Naive thymus-derived CD4-positive, alpha-beta T cell (primary cell): ENCODE results near the gene WDR93. TPM values are rescaled to one million over a fixed set of nuclear protein-coding genes. Genes with fewer than 3 reads are reported as not detected.
A peak's percentile ranks its signal among the peaks of the same experiment; 100 is the strongest.

Source experiments
- ATAC-seq: fragments of 150-1000 bp; cut with Tn5 transposase; 2 replicates; pipeline ENCODE4 v1.10.0; 2021; ENCODE audit warnings: mild to moderate bottlenecking, moderate library complexity
- CTCF ChIA-PET: fragments of 350-600 bp; sonication (Branson Sonifier 250); formaldehyde crosslinking; loops from one replicate; lab custom pipeline; 2021; ENCODE audit warnings: antibody characterized with exemption; lab: Charles Lee
- POLR2A ChIA-PET: fragments of 350-600 bp; sonication (Branson Sonifier 250); formaldehyde crosslinking; loops from one replicate; lab custom pipeline; 2021; ENCODE audit warnings: antibody characterized with exemption, inconsistent platforms; lab: Charles Lee
- DNase-seq, 9 donors: peaks; one replicate each; pipeline versions ENCODE4 v3.0.0 to v3.0.0-alpha.2; 2020 to 2022; ENCODE audit warnings: mixed read lengths in 1 of 9
- H3K27ac ChIP-seq: one replicate; pipeline ENCODE4 v1.7.0; 2013; ENCODE audit warnings: mild to moderate bottlenecking, low read depth, low read length, moderate library complexity
- H3K27me3 ChIP-seq, 2 donors: one replicate each; pipeline ENCODE4 v1.7.0; 2013; ENCODE audit warnings: low read length in 2 of 2, mild to moderate bottlenecking in 2 of 2, moderate library complexity in 2 of 2; ENCODE audit not compliant: control insufficient read depth in 2 of 2, insufficient read depth in 2 of 2
- H3K36me3 ChIP-seq, 3 experiments: 1 replicate in 2 of 3; 2 replicates in 1 of 3; pipeline ENCODE4 v1.7.0; 2013; ENCODE audit warnings: low read length in 3 of 3, mild to moderate bottlenecking in 3 of 3, moderate library complexity in 1 of 3; ENCODE audit not compliant: insufficient read depth in 3 of 3, control insufficient read depth in 2 of 3
- H3K4me1 ChIP-seq, 2 donors: one replicate each; pipeline ENCODE4 v1.7.0; 2013; ENCODE audit warnings: low read length in 2 of 2, mild to moderate bottlenecking in 2 of 2, moderate library complexity in 1 of 2; ENCODE audit not compliant: control insufficient read depth in 2 of 2, insufficient read depth in 2 of 2
- H3K4me3 ChIP-seq: 2 replicates; pipeline ENCODE4 v1.7.0; 2013; ENCODE audit warnings: mild to moderate bottlenecking, low read length
- H3K9me3 ChIP-seq, 3 experiments: 1 replicate in 2 of 3; 2 replicates in 1 of 3; pipeline ENCODE4 v1.7.0; 2013; ENCODE audit warnings: low read length in 3 of 3; ENCODE audit not compliant: control insufficient read depth in 2 of 3
- H3K27ac Mint-ChIP-seq, 9 donors: one replicate each; pipeline ENCODE4 v1.8.0; 2020 to 2022; ENCODE audit warnings: mixed read lengths in 9 of 9, mild to moderate bottlenecking in 8 of 9, moderate library complexity in 5 of 9, inconsistent platforms in 2 of 9
- H3K27me3 Mint-ChIP-seq, 5 donors: one replicate each; pipeline ENCODE4 v1.8.0; 2021 to 2022; ENCODE audit warnings: mixed read lengths in 5 of 5, mild to moderate bottlenecking in 1 of 5
- H3K36me3 Mint-ChIP-seq, 5 donors: one replicate each; pipeline ENCODE4 v1.8.0; 2020 to 2022; ENCODE audit warnings: mixed read lengths in 5 of 5, mild to moderate bottlenecking in 3 of 5, inconsistent platforms in 1 of 5
- H3K4me1 Mint-ChIP-seq, 7 donors: one replicate each; pipeline ENCODE4 v1.8.0; 2020 to 2022; ENCODE audit warnings: mixed read lengths in 7 of 7, mild to moderate bottlenecking in 3 of 7, inconsistent platforms in 1 of 7
- H3K4me3 Mint-ChIP-seq, 10 donors: one replicate each; pipeline ENCODE4 v1.8.0; 2020 to 2022; ENCODE audit warnings: mild to moderate bottlenecking in 10 of 10, mixed read lengths in 10 of 10, moderate library complexity in 6 of 10, inconsistent platforms in 2 of 10
- H3K9me3 Mint-ChIP-seq, 11 donors: one replicate each; pipeline ENCODE4 v1.8.0; 2020 to 2022; ENCODE audit warnings: mixed read lengths in 11 of 11, mild to moderate bottlenecking in 4 of 11, inconsistent platforms in 1 of 11, moderate library complexity in 1 of 11
- intact Hi-C, 2 donors: fragments of 100-400 bp; cut with micrococcal nuclease; formaldehyde crosslinking; loops; one replicate each; pipeline ENCODE4 v1.15.1; 2023
- polyA plus RNA-seq, 2 donors: library from polyadenylated mRNA; unstranded; fragments of 300-500 nt; fragmentation: Illumina TruSeq; gene quantifications; one replicate each; pipeline ENCODE4 v1.2.3, GENCODE V29; 2021
- total RNA-seq, 6 experiments: library from RNA in 5 of 6; stranded (reverse) in 5 of 6; gene quantifications; 1 replicate in 5 of 6; 2 replicates in 1 of 6; pipeline ENCODE4 v1.2.3 and lab custom pipeline; 2021 to 2026

The WDR93 gene
- total RNA-seq (under 1 TPM in 1 of 5 experiments, not detected in 4; 0.27 TPM), polyA plus RNA-seq (not detected), total RNA-seq (lab: John Stamatoyannopoulos, UW) (not detected)

DNA sequence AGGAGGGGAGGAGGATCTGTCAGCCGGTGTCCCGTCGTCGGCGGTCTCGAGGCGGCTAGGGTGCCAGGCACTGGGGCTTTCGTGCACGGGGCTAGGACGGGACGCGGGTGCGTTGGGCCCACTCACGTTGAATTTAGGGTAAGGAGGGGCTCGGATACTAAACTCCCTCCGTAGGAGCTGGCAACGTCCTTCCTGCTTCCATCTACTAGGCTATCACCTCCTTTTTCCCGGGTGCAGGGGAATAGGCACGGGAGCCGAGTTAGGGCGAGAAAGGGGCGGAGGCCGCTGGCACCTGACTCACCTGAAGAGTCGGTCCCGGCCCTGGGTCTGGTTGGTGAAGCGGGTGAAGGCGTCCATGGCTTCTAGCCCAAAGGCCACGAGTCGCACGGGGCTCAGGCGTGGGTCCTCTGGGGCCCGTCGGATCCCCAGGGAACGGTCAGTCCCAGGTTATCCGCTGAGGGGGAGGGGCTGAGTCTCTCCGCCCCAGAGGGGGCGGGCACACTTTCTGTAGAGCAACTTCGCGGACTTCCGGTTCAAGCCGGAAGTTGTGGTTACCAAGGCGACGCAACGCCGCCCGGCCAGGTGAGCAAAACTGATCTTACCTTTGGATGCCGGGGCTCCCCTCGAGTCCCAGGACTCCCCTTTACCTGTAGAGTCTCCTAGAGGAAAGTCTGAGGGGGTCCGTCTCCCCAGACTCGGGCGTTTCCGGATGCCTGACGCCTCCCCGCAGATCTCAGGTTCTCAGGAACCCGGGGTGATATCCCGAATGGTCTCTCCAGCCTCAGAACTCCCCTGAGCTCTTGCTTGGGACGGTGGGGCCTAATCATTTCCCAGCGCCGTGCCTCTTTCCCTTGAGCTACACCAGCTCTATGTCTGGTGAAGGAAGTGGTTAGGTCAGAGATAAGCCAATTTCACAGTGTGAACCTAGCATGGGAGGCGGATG is at the start of gene WDR93, which contains the start of gene PEX11A:
Gene WDR93, plus strand, starts transcription at position 536 of the 943 bp plus-strand sequence. CDS start 10,936 bp downstream, outside the sequence.
Gene PEX11A, minus strand, starts transcription at position 479 of the 943 bp plus-strand sequence. Its CDS starts 122 bp downstream, at position 357.
- H3K9me3 ChIP-seq: no peaks in the 10 kb centered on the region
- Mint-ChIP-seq H3K27ac (peak within 1 kb of the TSS; percentile 74 to 93 (median 89)), H3K4me3 (peak within 1 kb of the TSS; percentile 78 to 94 (median 92)), H3K4me1 (peaks cover 13 to 24% (median 15%) of the 10 kb centered on the region in 7 donors), H3K36me3 (peaks cover 0 to 11% (median 2%) of the 10 kb centered on the region in 5 donors), H3K27me3 (peaks cover 0 to 11% (median 0%) of the 10 kb centered on the region in 5 donors), H3K9me3 (peaks cover 0 to 4% (median 0%) of the 10 kb centered on the region in 11 donors)
- H3K27me3 ChIP-seq: no peaks in the 10 kb centered on the region
- no peaks in the 10 kb centered on the region for H3K36me3 ChIP-seq
- ChIA-PET POLR2A (interaction anchor here (0.9 kb wide), 1 partner anchor 9 kb away, joined by 3 read pairs; no protein-coding TSS in a partner anchor), CTCF (no interaction called here)
- peak within 1 kb of the TSS; percentile 92 for H3K4me3 ChIP-seq
- peak within 1 kb of the TSS; percentile 56 for H3K27ac ChIP-seq
- DNase-seq: peak; percentile 59 to 80 (median 74)
- H3K4me1 ChIP-seq: peaks cover 0 to 3% of the 10 kb centered on the region in 2 donors
- intact Hi-C loops: loop anchor here (1.0 to 2.0 kb wide), 4 partner anchors 115 to 204 kb away; partner anchors contain the start of genes TICRR (in 2 of the 2) and AP3S2 (in 1 of the 2)
- peak; percentile 93 for ATAC-seq

DNA sequence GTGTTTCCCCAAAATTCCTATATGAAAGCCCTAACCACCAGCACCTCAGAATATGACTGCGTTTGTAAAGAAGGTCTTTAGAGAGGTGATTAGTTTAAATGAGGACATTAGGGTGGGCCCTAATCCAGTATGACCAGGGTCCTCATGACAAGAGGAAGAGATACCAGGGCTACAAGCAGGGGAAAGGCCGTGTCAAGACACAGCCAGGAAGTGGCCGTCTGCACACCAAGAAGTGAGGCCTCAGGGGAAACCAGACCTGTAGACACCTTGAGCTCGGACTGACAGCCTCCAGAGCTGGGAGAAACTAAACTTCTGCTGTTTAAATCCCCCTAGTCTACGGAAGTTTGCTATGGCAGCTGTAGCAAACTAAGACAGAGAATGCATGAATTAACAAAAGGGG is 49.6 kb upstream of the WDR93 start:
- no peaks in the 10 kb centered on the region for H3K4me1 Mint-ChIP-seq
- intact Hi-C loops: no loop called here
- Histone ChIP-seq H3K9me3 (no peaks in the 10 kb centered on the region), H3K27me3 (no peaks in the 10 kb centered on the region), H3K27ac (no peak overlapping the region), H3K4me3 (no peak overlapping the region), H3K36me3 (no peaks in the 10 kb centered on the region), H3K4me1 (no peaks in the 10 kb centered on the region)
- no peaks in the 10 kb centered on the region for H3K36me3 Mint-ChIP-seq
- H3K4me3 Mint-ChIP-seq: no peak overlapping the region
- peaks cover 0 to 5% (median 0%) of the 10 kb centered on the region in 5 donors for H3K27me3 Mint-ChIP-seq
- DNase-seq: no peak
- H3K9me3 Mint-ChIP-seq: peaks cover 0 to 2% (median 0%) of the 10 kb centered on the region in 11 donors
- ATAC-seq: no peak
- H3K27ac Mint-ChIP-seq: no peak overlapping the region
- ChIA-PET POLR2A (no interaction called here), CTCF (no interaction called here)

DNA sequence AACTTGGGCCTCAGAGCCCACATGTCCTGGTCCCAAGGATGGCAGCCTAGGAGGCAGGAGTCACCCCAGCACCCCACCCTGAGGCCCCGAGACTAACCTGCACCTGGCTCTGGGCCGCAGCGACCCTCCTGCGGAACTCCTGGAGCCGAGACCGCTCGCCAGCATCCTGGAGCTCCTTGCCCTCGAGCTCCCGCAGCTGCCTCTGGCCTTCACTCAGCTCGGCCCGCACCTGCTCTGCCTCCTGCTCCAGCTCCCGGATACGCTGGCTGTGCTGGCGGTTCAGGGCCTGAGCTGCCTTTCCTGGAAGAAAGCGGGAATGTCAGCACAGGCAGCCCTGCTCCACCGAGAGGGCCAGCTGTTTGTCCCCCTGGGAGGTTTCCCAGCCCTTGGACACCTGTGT is 48.5 kb upstream of the WDR93 start:
- ATAC-seq (no peak), DNase-seq (peak in 1 of 9 donors; percentile 7)
- Histone ChIP-seq H3K9me3 (no peaks in the 10 kb centered on the region), H3K4me1 (no peaks in the 10 kb centered on the region), H3K27ac (no peak overlapping the region), H3K4me3 (no peak overlapping the region), H3K27me3 (no peaks in the 10 kb centered on the region), H3K36me3 (no peaks in the 10 kb centered on the region)
- peaks cover 0 to 2% (median 0%) of the 10 kb centered on the region in 11 donors for H3K9me3 Mint-ChIP-seq
- H3K27ac Mint-ChIP-seq: no peak overlapping the region
- peaks cover 0 to 2% (median 0%) of the 10 kb centered on the region in 7 donors for H3K4me1 Mint-ChIP-seq
- intact Hi-C loops: no loop called here
- H3K27me3 Mint-ChIP-seq: peaks cover 0 to 9% (median 0%) of the 10 kb centered on the region in 5 donors
- ChIA-PET CTCF (no interaction called here), POLR2A (no interaction called here)
- no peak overlapping the region for H3K4me3 Mint-ChIP-seq
- H3K36me3 Mint-ChIP-seq: no peaks in the 10 kb centered on the region

DNA sequence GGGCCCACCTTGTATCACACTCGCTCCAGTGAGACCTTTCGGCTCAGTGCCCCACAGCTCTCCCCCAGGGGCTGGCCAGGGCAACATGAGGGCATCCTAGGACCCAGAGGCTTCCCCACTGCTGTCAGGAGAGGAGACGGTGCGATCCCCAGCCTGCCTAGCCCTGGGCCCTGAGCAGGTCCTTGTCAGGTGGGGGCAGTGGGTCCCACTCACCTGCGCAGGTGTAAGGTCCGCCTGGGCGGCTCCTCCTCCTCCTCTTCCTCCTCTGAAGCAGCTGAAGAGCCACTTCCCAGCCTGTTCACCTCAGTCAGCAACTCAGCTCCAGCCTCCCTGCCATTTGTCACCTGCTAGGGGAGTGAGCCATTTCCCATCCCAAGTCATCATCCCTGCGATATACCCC is 44.9 kb upstream of the WDR93 start:
- intact Hi-C loops: no loop called here
- Histone ChIP-seq H3K4me1 (no peaks in the 10 kb centered on the region), H3K27me3 (no peaks in the 10 kb centered on the region), H3K4me3 (no peak overlapping the region), H3K9me3 (no peaks in the 10 kb centered on the region), H3K36me3 (no peaks in the 10 kb centered on the region), H3K27ac (no peak overlapping the region)
- no peak for DNase-seq
- Mint-ChIP-seq H3K27ac (no peak overlapping the region), H3K36me3 (no peaks in the 10 kb centered on the region), H3K4me1 (peaks cover 0 to 4% (median 0%) of the 10 kb centered on the region in 7 donors), H3K4me3 (no peak overlapping the region), H3K9me3 (peaks cover 0 to 3% (median 0%) of the 10 kb centered on the region in 11 donors), H3K27me3 (peaks cover 0 to 16% (median 0%) of the 10 kb centered on the region in 5 donors)
- CTCF ChIA-PET: interaction anchor here (1.0 kb wide), 1 partner anchor 12 kb away, joined by 3 read pairs; no protein-coding TSS in a partner anchor
- ATAC-seq: no peak
- POLR2A ChIA-PET: no interaction called here

DNA sequence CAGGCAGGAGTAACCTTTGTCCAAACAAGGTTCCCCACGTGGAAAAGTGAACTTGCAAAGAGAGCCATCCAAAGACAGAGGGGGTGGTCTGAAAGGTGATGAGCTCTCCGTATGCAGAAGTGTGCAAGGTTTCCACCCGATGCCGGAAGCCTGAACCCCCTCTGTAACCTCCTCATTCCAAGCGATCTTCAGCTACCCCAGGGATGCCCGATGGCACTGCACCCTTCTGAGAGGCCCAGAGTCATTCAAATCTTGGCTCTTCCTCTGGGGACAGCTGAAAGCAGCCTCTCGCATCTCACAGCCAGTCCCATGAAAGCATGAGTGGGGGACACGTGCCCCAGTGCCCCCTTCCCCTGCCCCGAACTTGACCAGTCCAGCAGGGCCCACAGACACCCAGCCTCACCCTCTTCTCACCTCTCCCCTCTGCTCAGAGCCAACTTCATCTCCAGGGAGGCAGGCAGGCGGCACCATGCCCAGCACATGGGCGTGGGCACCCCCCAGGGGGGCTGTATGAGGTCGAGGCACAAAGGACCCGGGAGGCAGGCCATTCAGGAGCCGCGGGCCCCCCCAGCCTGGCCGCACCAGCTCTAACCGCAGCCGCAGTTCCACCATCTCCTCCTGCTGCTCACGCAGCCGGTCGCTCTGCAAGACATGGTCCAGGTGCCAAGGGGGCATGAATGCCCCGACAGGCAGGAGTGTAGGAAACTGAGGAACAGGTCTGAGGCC is 44.0 kb upstream of the WDR93 start:
- no peak overlapping the region for H3K4me3 Mint-ChIP-seq
- ChIA-PET POLR2A (no interaction called here), CTCF (interaction anchor here (1.0 kb wide), 1 partner anchor 11 kb away, joined by 3 read pairs; no protein-coding TSS in a partner anchor)
- H3K27me3 Mint-ChIP-seq: peaks cover 0 to 18% (median 0%) of the 10 kb centered on the region in 5 donors
- ATAC-seq (no peak), DNase-seq (no peak)
- Histone ChIP-seq H3K27ac (no peak overlapping the region), H3K27me3 (no peaks in the 10 kb centered on the region), H3K36me3 (no peaks in the 10 kb centered on the region), H3K4me1 (no peaks in the 10 kb centered on the region), H3K4me3 (no peak overlapping the region), H3K9me3 (no peaks in the 10 kb centered on the region)
- peaks cover 0 to 3% (median 0%) of the 10 kb centered on the region in 11 donors for H3K9me3 Mint-ChIP-seq
- H3K36me3 Mint-ChIP-seq: no peaks in the 10 kb centered on the region
- intact Hi-C loops: no loop called here
- H3K4me1 Mint-ChIP-seq: peaks cover 0 to 4% (median 0%) of the 10 kb centered on the region in 7 donors
- no peak overlapping the region for H3K27ac Mint-ChIP-seq

DNA sequence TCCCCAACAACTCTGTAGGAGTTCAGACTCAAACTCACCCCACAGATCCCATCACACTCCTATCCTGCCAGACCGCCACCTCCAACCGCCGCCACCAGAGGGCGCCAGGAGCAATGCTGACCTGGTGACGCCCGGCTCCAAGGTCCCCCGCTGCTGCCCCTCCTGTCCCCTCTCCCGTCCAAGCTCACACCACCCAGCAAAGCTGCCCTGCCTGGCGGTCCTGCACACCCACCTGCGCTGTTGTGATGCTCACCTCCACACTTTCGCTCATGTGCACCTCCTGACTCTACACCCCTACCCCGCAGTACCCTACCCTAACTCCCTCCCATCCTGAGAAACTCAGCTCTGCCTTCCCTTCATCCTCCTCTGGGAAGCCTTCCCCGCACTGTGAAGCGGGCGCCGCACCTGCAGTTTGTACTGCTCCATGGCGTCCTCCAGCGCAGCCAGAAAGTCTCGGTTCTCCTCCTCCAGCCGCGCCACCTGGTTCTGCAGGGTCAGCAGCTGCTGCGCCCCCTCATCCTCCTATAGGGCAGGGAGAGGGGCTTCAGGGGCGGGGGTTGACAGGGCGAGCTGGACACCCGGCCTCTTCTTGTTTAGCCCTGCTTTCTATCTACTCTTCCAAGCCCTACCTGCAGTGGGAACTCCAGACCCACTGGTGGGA is 43.3 kb upstream of the WDR93 start:
- peaks cover 0 to 3% (median 0%) of the 10 kb centered on the region in 11 donors for H3K9me3 Mint-ChIP-seq
- intact Hi-C loops: no loop called here
- ChIA-PET CTCF (no interaction called here), POLR2A (no interaction called here)
- no peaks in the 10 kb centered on the region for H3K4me1 ChIP-seq
- H3K27ac Mint-ChIP-seq: no peak overlapping the region
- H3K9me3 ChIP-seq: no peaks in the 10 kb centered on the region
- DNase-seq (peak in 7 of 9 donors; percentile 13 to 79 (median 31)), ATAC-seq (peak; percentile 71)
- no peaks in the 10 kb centered on the region for H3K36me3 Mint-ChIP-seq
- peaks cover 0 to 4% (median 0%) of the 10 kb centered on the region in 7 donors for H3K4me1 Mint-ChIP-seq
- H3K4me3 Mint-ChIP-seq: peak overlapping the region in 1 of 10 donors; percentile 47
- no peak overlapping the region for H3K27ac ChIP-seq
- H3K36me3 ChIP-seq: no peaks in the 10 kb centered on the region
- no peaks in the 10 kb centered on the region for H3K27me3 ChIP-seq
- peaks cover 0 to 26% (median 3%) of the 10 kb centered on the region in 5 donors for H3K27me3 Mint-ChIP-seq
- H3K4me3 ChIP-seq: no peak overlapping the region
